ENCODE results near the gene ZNF776.

DNA sequence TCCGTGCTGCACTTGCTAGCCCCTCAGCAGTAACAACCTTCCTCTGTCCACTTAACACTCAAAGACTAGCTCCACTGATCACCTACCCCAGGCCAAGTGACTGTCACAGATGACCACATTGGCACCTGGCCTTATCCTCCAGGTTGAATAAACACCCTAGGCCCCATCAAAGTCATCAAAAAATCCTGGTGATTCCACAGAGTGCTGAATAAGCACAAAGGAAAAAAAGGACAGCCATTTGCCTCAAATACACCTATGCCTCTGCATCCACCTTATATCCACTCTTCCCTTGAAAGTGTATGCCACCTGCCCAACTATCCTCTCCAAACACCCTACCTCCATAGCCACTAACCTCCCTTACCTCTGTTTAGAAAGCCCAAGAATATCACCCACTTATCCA lies 40.3 kb upstream of the ZNF776 start:
- TF ChIP-seq CTCF (conservative IDR thresholded peaks at IDR 0.05 in 1 of 2, IDR thresholded peaks at IDR 0.05 in 1 of 2; ENCODE audit: extremely low read depth in 1 of 2, insufficient read depth in 1 of 2, low read depth in 1 of 2, low read length in 2 of 2) (no peak), EZH2 (IDR thresholded peaks at IDR 0.05; ENCODE audit: borderline replicate concordance, low read length) (no peak)

All from mammary epithelial cell (primary cell).